ENCODE measurements around the gene HHIPL1.

GRCh38 chr14:99633141-99633540, 11.8 kb upstream of the HHIPL1 start:
- TF ChIP-seq, protein P1, sequence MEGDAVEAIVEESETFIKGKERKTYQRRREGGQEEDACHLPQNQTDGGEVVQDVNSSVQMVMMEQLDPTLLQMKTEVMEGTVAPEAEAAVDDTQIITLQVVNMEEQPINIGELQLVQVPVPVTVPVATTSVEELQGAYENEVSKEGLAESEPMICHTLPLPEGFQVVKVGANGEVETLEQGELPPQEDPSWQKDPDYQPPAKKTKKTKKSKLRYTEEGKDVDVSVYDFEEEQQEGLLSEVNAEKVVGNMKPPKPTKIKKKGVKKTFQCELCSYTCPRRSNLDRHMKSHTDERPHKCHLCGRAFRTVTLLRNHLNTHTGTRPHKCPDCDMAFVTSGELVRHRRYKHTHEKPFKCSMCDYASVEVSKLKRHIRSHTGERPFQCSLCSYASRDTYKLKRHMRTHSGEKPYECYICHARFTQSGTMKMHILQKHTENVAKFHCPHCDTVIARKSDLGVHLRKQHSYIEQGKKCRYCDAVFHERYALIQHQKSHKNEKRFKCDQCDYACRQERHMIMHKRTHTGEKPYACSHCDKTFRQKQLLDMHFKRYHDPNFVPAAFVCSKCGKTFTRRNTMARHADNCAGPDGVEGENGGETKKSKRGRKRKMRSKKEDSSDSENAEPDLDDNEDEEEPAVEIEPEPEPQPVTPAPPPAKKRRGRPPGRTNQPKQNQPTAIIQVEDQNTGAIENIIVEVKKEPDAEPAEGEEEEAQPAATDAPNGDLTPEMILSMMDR (conservative IDR thresholded peaks at IDR 0.05; ENCODE audit: low read length) = no peak
- no peak for TF ChIP-seq EZH2phosphoT487 (IDR thresholded peaks at IDR 0.05; ENCODE audit: borderline replicate concordance, low read depth, low read length)
